Activated B cell treated with CpG ODN at 0.5 μM for 24 hours (primary cell): ENCODE measurements around the gene IL1RAPL1. TPM values are rescaled to one million over a fixed set of nuclear protein-coding genes. Genes with fewer than 3 reads are reported as not detected.

ENCODE experiments used
- ATAC-seq: fragments of 200-7000 bp; cut with Tn5 transposase; one replicate; pipeline ENCODE4 v1.10.0; 2021; ENCODE audit warnings: low read depth, mild to moderate bottlenecking, moderate library complexity
- CTCF ChIA-PET: fragments of 350-600 bp; sonication (Branson Sonifier 250); formaldehyde crosslinking; loops from one replicate; lab custom pipeline; 2021; ENCODE audit warnings: antibody characterized with exemption; lab: Charles Lee
- POLR2A ChIA-PET: fragments of 350-600 bp; sonication (Branson Sonifier 250); formaldehyde crosslinking; loops from one replicate; lab custom pipeline; 2021; ENCODE audit warnings: antibody characterized with exemption; lab: Charles Lee
- DNase-seq: peaks from one replicate; pipeline ENCODE4 v3.0.0; 2022
- H3K27ac Mint-ChIP-seq: one replicate; pipeline ENCODE4 v1.8.0; 2020; ENCODE audit warnings: mixed read lengths
- H3K27me3 Mint-ChIP-seq: one replicate; pipeline ENCODE4 v1.8.0; 2021; ENCODE audit warnings: mixed read lengths
- H3K36me3 Mint-ChIP-seq: one replicate; pipeline ENCODE4 v1.8.0; 2021; ENCODE audit warnings: low read depth, mixed read lengths
- H3K4me1 Mint-ChIP-seq: one replicate; pipeline ENCODE4 v1.8.0; 2021; ENCODE audit warnings: mixed read lengths
- H3K4me3 Mint-ChIP-seq: one replicate; pipeline ENCODE4 v1.8.0; 2020; ENCODE audit warnings: mild to moderate bottlenecking, mixed read lengths
- H3K9me3 Mint-ChIP-seq: one replicate; pipeline ENCODE4 v1.8.0; 2020; ENCODE audit warnings: mixed read lengths
- intact Hi-C: fragments of 100-400 bp; cut with micrococcal nuclease; formaldehyde crosslinking; loops from one replicate; pipeline ENCODE4 v1.15.1; 2024
- total RNA-seq: library from RNA; stranded (reverse); gene quantifications from 2 replicates; pipeline ENCODE4 v1.2.3, GENCODE V29; 2022
- TF ChIP-seq, protein P1 (sequence below): fragments of 200-600 bp; IDR thresholded peaks from one replicate; pipeline ENCODE4 v1.8.0; 2022; ENCODE audit warnings: antibody characterized with exemption, mild to moderate bottlenecking

IL1RAPL1 gene
- total RNA-seq, 1 donor from 2014 or later: not detected

DNA sequence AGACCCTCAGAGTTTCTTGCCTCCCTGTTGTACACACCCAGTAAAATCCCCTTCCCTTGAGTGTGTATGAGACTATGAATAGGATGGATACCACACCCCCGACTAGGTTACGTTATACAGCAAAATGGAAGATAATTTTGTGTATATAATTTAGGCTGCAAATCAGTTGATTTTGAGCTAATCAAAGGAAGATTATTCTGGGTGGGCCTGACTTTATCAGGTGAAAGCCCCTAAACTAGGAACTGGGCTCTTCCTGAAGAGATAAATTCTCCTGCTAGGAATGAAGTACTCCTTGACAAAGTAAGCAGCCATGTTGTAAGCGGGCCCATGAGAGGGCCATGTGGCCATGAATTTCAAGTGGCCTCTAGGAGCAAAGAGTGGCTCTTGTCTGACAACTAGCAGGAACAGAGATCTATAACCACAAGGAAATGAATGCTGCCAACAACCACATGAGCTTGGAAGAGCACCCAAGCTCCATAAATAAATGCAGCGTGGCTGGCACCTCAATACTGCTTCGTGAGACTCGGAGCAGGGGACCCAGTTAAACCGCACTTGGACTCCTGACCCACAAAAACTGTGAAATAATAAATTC lies 646.4 kb downstream of the IL1RAPL1 start:
- TF ChIP-seq, protein P1, sequence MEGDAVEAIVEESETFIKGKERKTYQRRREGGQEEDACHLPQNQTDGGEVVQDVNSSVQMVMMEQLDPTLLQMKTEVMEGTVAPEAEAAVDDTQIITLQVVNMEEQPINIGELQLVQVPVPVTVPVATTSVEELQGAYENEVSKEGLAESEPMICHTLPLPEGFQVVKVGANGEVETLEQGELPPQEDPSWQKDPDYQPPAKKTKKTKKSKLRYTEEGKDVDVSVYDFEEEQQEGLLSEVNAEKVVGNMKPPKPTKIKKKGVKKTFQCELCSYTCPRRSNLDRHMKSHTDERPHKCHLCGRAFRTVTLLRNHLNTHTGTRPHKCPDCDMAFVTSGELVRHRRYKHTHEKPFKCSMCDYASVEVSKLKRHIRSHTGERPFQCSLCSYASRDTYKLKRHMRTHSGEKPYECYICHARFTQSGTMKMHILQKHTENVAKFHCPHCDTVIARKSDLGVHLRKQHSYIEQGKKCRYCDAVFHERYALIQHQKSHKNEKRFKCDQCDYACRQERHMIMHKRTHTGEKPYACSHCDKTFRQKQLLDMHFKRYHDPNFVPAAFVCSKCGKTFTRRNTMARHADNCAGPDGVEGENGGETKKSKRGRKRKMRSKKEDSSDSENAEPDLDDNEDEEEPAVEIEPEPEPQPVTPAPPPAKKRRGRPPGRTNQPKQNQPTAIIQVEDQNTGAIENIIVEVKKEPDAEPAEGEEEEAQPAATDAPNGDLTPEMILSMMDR: no peak
- Mint-ChIP-seq H3K36me3 (no peaks in the 10 kb centered on the region), H3K4me3 (no peak overlapping the region), H3K27me3 (no peaks in the 10 kb centered on the region), H3K27ac (no peak overlapping the region), H3K4me1 (no peaks in the 10 kb centered on the region), H3K9me3 (no peaks in the 10 kb centered on the region)
- intact Hi-C loops: no loop called here
- POLR2A ChIA-PET: no interaction called here
- ATAC-seq: no peak
- no peak for DNase-seq
- CTCF ChIA-PET: no interaction called here

DNA sequence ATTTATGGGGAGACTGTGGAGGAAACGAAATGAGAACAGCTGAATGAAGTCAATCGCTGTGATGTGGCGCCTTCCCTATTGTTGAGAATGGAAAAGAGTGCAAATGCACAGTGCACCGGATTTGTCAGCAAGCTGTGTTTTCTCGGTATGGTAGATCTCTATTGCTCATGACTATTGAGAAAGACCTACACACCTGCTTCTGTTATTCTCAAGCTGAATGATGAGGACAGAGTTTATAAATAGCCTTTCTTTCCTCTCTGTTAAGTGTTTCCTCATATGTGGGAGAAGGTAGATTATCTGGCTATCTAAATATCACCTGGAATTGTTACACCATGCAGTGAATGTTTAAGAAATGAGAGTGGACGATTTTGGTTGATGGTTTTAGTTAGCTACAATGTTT lies 650.7 kb downstream of the IL1RAPL1 start:
- Mint-ChIP-seq H3K27me3 (no peaks in the 10 kb centered on the region), H3K9me3 (no peaks in the 10 kb centered on the region), H3K4me1 (no peaks in the 10 kb centered on the region), H3K4me3 (no peak overlapping the region), H3K27ac (no peak overlapping the region), H3K36me3 (no peaks in the 10 kb centered on the region)
- intact Hi-C loops: no loop called here
- CTCF ChIA-PET: no interaction called here
- ATAC-seq (no peak), DNase-seq (no peak)
- TF ChIP-seq, protein P1: no peak
- POLR2A ChIA-PET: no interaction called here

DNA sequence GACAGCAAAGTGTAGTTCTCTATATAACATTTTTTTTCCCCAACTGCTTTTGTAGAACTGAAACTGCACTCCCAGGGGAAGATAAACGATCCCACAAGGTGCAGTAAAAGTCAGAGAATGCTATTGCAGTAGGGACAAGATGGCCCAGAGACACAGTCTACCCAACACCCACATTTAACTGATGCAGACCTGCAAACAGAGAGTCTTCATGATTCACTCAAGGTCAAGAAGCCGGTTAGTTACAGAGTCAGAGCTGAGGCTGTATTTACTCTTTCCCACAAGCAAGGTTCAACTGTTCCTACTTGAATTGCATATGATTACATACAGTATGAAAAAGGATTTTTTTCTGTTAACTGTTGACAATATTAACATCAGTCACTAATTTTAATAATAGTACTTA lies 654.6 kb downstream of the IL1RAPL1 start:
- ATAC-seq: no peak
- no peaks in the 10 kb centered on the region for H3K36me3 Mint-ChIP-seq
- DNase-seq: no peak
- intact Hi-C loops: no loop called here
- no peak overlapping the region for H3K4me3 Mint-ChIP-seq
- POLR2A ChIA-PET: no interaction called here
- TF ChIP-seq, protein P1: no peak
- H3K27me3 Mint-ChIP-seq: no peaks in the 10 kb centered on the region
- H3K9me3 Mint-ChIP-seq: no peaks in the 10 kb centered on the region
- H3K27ac Mint-ChIP-seq: no peak overlapping the region
- no peaks in the 10 kb centered on the region for H3K4me1 Mint-ChIP-seq
- CTCF ChIA-PET: no interaction called here

DNA sequence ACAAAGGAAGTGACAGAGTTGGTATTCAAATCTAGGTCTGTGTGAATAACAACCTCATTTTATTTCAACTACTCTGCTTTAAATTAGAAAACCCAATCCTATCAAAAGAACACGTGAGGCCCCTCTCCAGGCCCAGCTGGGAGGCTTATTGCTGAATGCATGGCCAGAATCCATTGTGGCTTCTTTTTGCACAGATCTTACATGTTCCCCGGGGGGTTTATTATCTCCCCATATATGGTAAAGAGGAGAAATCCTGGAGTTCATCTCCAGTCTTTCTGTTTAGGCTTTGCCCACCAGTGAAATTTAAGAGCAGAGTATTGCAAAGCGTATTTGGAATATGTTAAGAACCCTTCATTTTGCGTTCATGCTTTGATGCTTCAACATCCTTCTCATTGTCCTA lies 655.6 kb downstream of the IL1RAPL1 start:
- no peaks in the 10 kb centered on the region for H3K4me1 Mint-ChIP-seq
- intact Hi-C loops: no loop called here
- no peaks in the 10 kb centered on the region for H3K27me3 Mint-ChIP-seq
- no peak for ATAC-seq
- ChIA-PET POLR2A (no interaction called here), CTCF (no interaction called here)
- DNase-seq: no peak
- no peaks in the 10 kb centered on the region for H3K9me3 Mint-ChIP-seq
- H3K4me3 Mint-ChIP-seq: no peak overlapping the region
- no peak overlapping the region for H3K27ac Mint-ChIP-seq
- TF ChIP-seq, protein P1: no peak
- no peaks in the 10 kb centered on the region for H3K36me3 Mint-ChIP-seq

DNA sequence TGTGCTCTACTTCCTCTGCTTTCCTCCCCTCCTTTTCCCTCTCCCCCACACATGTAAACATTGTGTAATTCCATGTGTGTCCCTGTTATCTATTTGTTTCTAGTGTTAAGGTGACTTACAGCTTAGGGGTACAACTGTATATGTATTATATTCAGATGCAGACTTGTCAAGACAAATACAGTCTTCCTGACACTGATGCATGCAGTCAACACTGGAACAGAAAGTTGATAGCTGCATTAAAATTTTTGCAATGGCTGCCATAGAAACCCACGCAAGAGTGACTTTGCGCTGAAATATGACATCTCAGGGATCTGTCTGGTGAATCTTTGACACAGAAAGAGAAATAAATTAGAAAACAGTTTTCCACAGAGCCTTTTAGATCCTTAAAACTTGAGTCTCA lies 656.7 kb downstream of the IL1RAPL1 start:
- intact Hi-C loops: no loop called here
- CTCF ChIA-PET: no interaction called here
- H3K4me1 Mint-ChIP-seq: no peaks in the 10 kb centered on the region
- H3K4me3 Mint-ChIP-seq: no peak overlapping the region
- H3K9me3 Mint-ChIP-seq: no peaks in the 10 kb centered on the region
- TF ChIP-seq, protein P1: no peak
- no peaks in the 10 kb centered on the region for H3K27me3 Mint-ChIP-seq
- no peaks in the 10 kb centered on the region for H3K36me3 Mint-ChIP-seq
- POLR2A ChIA-PET: no interaction called here
- H3K27ac Mint-ChIP-seq: no peak overlapping the region
- ATAC-seq: no peak
- DNase-seq: no peak
